Myocyte (in vitro differentiated cells): ENCODE results near the gene QDPR. TPM values are rescaled to one million over a fixed set of nuclear protein-coding genes. Genes with fewer than 3 reads are reported as not detected.

ENCODE experiments used
- DNase-seq: peaks from one replicate; pipeline ENCODE4 v3.0.0-alpha.2; 2012; ENCODE audit warnings: low read depth
- total RNA-seq: library from RNA; depleted of rRNA; stranded (reverse); fragments of >200 nt; gene quantifications from 2 replicates; pipeline ENCODE4 v1.2.3, GENCODE V29; 2014

QDPR gene
- total RNA-seq, 1 donor from 2014 or later, result 12.0 TPM

DNA sequence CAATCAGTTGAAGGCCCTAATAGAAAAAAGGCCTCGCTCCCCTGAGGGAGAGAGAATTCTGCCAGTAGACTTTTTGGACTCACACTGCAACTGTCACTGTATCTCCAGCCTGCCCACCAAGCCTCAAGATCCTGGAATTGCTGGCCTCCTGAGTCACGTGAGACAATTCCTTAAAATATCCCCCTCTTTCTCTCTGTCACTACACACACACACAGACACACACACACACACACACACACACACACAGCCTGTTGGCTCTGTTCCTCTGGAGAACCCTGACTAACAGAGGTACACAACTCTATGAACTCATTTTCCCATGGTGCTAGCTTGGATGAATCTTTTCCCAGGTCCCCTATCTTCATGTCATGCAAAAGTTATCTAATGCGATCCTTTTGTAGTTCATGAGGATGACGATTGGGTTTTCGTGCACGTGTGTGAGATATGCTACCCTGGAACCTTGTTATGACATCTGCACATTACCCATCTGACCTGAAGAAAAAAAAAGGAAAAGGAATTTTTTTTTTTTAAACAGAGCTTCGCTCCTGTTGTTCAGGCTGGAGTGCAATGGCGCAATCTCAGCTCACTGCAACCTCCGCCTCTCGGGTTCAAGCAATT is 16.8 kb upstream of the QDPR start:
- DNase-seq, result peak; percentile 64

DNA sequence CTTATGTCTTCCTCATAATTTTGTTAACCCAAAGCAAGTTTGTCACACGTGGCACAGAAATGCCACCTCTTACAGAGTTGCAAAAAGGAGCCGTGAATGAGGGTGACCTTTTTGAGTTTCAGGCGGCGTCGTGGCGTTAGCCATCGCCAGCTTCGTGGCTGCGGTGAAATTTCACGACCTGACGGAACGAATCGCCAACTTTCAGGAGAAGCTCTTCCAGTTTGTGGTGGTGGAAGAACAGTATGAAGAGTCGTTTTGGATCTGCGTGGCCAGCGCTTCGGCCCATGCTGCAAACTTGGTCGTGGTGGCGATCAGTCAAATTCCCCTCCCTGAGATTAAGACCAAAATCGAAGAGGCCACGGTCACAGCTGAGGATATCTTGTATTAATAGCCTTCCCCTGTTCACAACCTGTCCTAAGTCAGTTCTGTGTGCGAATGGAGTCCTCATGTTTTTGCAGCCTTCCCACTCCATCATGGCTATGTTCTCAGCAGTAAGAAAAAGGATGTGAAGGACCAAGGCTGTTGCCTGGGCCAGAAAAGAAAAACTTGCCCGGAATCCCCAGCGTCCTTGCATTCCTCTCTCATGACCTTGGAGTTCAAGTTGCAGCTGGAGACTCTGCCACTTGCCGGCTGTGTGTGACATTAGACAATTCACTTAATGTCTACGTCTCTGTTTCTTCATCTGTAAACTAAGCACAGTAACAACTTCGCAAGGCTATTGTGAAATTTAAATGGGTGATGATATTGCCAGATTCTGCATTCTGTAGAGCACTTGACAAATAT is 15.0 kb upstream of the QDPR start:
- DNase-seq, result peak; percentile 15

DNA sequence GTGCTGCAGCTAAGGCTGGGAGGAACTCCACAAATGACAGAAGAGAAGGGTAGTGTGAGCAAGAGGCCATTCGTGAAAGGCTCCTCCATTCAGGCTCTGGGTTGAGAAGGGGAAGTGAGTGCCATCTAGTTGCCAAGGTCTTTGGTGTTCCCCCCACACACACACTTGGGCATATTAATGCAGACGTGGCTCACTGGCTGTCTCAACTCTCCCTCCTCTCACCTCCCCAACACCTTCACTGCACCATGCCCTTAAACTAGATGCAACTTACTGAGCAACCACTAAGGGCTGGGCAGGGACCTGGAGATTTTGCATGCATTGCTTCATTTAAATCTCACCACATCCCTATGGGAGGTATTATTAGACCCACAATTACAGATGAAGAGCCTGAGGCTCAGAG is 11.8 kb upstream of the QDPR start:
- no peak for DNase-seq

DNA sequence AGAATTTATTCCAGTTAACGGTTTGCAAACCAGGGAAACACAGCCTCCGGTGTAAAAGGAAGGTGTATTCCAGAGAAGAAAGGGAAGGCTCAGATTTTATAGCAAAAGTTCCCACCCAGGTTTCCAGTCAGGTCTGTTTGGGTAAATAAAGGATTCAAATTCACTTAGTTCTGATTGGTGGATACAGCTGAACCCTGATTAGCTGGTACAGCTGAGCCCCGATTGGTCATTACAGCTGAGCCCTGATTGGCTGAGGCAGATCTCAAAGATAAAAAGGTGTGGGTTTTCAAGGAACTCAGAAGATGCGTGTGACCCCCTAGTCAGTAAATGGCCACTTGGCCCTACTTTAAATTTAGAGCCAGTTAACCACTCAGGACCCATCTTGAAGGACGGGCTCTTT is 9.7 kb upstream of the QDPR start:
- no peak for DNase-seq

DNA sequence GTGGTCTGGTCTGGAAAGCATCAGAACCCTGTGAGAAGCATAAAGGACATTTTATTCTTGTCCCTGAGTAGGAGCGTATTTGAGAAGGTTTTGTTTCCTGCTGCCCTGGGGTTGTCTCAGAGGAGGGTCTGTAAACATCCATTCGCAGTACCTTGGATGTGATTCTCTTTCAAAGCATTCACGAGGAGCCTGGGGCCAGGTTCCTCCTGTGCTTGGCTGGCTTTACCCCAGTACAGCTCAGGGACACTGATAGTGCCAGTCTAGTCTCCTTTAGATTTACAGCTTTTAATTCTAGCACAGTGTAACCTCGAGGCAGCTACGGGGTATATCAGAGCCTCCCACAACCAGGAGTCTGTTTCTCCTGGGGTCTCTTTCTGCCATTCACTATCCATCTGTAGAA is 5.8 kb upstream of the QDPR start:
- no peak for DNase-seq

DNA sequence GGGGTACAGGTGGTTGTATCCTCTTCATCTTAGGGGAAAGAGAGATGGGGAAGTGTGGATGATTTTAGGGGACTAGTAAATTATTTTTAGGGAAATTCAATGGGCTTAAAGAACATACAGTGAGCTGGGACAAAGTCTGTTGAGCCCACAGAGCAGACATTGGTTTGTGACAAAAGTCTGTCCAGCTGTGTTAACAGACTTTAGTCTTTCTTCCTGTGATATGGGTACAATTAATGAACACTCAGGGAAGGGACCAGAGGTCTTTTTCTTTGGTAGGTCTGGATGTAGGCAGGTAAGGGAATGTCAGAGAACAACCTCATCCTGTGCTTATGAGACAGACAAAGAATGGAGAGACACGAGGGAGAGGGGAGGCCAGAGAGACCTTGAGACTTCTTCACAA is 5.1 kb upstream of the QDPR start:
- DNase-seq, result no peak

DNA sequence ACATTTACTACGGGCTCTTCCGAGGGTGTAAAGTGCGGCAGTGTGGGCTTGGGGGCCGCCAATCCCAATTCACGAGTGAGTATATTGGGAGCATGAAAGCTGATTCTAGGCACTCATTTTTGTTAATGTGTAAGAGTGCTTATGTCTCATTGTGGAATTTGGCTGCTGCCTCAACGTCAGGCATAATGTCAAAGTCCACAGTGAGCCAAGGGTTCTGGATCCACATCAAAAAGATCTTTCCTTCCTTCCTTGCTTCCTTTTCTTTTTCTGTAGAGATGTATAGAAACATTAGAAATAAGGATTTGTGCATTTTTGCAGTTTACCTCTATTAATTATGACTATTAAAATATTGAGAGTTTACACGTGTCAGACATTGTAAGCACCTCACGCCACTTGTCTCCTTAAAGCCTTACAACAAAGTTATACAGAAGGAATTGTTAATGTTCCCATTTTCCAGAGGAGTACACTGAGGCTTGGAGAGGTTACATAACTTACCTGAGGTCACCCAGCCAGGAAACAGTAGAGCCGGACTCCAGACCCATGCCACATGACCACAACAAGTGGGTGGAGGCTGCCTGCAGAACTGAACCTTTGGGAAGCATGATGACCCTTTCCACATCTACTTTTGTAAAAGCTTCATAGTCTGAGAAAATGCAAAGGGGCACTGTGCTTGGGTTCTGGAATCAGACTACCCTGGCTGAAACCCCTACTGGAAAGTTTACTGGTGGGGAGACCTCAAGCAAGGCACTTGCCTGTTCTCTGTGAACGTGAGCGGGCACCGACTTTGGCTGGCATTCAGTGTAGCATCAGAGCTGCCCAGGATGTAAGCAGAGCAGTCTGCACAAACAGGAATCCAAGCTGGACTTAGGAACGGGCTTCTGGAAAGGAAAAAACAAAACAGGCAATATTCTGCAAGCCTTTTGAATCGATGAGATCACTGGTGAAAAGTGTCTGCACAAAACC is 3.8 kb upstream of the QDPR start:
- DNase-seq, result no peak

DNA sequence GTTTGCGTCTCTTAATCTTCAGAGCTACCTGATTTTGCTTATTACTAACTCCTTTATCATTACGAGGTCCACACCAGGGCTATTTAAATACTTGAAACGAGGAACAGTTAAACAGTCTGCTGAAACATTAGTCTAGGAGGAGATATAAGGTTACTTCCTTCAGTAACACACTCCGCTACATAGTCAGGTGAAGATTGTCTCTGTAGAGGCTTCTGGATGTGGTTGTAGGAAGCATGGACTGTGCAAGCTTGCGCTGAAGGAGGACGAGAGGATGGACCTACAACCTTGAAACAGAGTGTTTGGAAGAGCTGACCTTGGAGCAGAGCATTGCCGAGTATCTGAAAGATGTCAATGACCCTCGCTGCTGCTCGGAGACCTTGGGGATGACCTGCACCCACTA is 3.0 kb upstream of the QDPR start, which contains the start of gene CLRN2:
Gene CLRN2, plus strand, starts transcription at position 301 of the 400 bp plus-strand sequence. CDS start 102 bp downstream, outside the sequence.
- no peak for DNase-seq

DNA sequence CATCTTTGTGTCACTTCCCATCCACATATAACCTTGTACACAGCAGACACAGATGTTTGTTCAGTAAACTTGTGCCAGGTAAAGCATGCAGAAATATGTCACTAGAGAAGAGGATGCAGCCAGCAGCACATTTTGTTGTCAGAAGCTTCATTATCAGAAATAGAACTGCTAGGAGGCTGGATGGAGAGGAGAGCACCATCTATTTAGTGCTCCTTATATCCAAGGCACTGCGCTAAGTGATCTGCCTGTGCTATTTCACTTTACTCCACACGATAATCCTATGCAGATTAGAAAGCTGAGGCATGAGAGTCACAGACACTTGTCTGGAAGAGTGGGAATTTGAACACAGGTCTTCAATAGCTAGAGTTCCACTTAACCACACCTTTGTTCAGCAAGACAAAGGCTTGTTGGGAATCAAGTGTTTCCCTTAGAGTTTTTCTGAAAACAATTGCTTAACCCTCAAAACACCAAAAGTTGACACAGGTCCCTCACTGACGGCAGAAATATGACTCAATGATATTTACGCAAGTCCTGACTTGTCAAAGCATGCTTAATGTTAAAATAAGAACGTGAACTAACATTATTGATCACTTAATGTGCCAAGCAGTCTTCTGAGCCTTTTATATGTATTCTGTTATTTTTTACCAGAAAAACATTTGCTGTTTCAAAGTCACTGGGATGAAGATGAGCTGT is 1.2 kb upstream of the QDPR start:
- DNase-seq, result no peak

DNA sequence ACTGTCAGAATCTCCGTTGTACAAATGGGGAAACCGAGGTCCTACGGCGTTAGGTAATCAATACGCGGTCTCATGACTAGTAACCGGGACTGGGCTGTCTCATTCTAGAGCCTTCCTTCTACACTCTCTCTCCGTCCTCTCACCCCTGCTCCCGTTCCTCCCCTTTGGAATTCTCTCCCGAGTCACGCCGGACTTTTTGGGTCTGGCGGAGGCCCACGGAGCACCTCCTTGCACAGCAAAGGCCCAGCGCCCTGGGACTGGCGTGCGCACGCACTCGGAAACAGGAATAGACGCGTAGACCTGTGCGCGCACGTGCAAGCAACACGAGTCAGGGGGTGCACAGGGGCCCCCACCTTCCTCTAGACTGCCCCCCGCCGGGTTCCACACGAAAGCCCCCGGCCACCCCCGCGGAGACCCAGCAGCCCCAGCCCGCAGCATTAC is 361 bp downstream of the QDPR start:
- DNase-seq, result peak; percentile 41

DNA sequence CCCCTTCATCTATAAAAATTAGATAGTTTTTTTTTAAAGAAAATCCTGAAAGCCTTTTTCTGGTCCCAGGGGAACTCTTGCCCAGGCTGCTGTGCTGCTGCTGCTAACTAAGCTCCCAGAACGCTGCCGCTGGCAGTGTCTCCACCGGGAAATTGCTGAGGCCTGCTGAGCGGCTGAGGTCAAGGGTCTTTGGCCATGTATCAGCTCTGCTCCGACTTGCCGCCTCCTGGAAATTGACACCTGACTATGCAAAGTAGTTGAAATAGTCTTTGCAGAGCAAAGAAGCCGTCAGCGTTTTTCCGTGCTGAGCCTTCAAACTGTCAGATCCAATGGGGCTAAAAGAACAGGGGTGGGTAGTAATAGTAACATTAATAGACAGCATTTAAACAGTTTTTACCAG is 839 bp downstream of the QDPR start:
- DNase-seq, result peak; percentile 7

DNA sequence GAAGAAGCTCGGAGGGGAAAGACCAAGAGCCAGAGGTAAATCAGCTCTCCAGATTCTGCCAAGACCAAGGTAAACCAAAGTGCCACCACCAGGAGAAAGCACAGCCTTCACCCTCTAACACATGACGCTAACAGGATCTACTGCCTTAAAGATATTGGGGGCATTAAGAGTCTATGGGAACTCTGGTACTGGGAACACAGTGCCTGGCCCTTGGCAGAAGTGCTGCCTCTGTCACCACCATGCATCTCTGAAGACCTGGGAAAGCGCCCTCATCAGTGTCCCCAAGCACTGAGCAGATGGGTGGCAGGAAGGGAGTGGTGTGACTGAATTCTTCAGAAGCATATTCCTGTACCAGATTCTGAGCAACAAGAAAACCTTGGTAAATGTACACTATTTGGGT is 1.3 kb downstream of the QDPR start:
- DNase-seq, result no peak

DNA sequence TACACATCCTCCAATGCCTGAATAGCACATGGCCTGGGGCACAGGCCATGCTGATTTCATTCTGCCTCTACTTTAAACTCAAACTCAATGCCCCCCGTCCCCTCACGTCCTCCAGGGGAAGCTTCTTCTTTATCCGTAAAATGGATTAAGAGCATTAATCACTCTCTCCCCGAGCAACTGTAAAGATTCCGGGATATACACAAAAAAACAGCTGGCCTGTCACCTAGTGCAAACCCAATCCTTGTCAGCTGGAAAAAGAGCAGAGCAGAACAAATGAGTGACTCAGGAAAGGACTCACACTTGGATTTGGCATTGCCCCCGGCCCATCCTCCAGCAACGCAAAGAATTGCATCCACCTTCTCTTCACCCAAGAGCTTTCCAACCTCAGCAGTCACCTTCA is 7.8 kb downstream of the QDPR start:
- DNase-seq, result no peak

DNA sequence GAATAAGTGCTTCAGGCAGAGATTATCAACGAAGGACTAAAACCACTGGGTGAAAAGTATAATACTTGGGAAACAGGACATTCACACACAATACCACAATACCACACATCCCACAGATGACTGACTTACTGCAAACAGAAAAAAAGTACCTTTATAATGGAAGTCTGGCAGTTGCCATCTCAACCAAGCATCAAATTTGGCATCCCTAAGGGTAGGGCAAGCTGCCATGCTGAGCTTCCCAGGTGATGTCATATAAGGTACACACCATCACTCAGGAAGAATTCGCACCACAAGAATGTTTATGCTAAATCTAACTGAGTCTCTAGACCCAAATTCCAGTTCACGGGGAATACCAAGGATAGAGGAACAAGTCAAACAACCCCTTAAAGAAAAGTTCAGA is 9.1 kb downstream of the QDPR start:
- no peak for DNase-seq

DNA sequence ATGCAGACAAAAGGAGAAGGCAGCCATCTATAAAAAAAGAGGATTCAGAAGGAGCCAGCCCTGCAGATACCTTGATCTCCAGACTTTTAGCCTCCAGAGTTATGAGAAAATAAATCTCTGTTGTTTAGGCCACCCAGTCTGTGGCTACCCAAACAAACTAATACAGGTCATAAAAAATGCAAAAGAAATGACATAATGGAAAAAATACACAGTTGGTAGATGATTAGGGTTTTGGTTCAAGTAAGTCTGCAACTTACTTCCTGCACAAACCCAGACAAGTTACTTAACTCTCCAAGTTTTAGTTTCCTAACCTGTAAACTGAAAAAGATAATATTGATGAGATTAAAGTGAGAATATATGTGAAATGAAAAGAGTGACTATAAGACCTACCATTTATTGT is 11.3 kb downstream of the QDPR start:
- no peak for DNase-seq

DNA sequence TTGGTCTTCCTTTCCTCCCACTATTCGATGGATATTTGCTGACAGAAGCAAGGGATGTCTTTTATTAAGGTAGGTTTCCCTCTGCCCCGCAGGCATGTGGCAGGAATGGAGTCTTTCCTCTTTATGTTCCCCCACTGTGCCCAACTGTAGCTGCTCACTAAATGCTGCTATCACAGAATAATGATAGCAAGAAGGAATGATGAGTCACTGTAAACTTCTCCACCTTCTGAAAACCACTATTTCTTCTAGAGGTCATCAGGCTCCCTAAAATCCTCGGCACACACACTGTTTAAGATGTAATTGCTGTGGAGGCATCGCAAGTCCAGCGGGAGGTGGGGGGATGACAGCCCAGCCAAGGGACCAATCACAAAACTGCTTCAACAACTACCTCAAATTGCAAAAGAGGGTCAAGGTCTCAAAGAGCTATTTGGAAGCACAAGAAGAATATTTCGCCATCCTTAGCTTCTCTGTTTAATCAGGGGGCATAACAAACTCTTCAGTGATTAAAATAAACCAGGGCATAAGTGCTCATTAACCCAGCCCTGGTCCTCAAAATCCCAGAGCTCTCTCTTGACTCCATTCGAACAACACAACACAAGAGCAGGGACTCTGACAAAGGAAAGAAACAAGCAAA is 13.9 kb downstream of the QDPR start:
- no peak for DNase-seq

DNA sequence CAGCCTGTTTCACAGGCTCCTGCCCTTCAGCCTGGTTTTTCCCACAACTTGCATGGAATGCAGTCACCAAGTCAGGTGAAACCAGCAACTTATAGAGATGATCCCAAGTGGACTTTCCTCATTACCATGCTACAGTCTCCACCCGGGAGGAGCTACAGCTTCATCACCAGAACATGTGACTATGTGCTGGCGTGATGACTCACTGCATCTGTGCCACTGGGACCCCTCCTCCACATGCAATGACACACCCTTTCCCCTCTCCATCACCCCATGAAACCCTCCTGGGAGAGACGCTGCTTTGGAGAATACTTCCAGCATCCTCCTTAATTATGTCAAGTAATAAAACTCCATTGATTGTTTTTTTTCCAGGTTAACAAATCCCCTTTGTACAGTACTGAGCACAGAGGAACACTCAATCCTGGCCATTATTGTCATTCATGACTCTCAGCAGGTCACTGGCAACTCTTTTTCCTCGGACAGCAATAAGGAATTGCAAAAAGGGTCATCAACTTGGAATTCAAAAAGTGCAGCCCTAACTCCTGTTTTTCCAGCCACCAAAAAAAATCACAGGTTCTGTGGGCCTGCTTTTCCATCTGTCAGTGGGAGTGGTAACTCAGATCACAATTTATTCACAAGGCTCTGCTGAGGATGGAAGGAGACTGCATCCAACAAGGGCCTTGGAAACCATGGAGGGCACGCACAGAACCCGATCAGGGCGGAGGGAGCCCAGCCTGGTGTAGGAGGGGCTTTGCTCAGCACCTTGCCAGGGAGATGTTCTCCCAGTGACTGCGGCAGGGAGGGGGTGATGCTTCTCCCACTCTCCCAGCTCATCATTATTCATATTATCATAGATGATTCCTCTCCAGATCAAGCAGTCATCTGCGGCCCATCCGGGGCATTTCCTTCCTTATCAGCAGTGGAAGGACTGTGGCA is 17.4 kb downstream of the QDPR start:
- DNase-seq, result peak; percentile 65

DNA sequence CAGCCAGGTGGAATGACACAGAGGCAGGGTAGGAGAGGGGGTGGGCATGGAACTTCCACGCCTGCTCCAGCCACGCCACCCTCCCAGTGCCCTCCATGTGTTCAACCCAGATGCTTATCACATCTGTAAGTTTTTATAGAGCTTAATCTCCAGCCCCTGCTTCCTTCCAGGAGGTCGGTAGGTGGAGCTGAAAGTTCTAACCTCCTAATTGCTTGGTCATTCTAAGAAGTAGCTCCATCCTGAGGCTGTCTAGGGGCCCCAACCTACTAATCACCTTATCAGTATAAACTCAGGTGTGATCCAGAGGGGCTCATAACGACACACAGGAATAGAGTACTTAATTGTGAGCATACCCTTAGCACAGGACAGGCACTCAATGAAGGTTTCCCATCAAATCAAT is 18.3 kb downstream of the QDPR start:
- no peak for DNase-seq

DNA sequence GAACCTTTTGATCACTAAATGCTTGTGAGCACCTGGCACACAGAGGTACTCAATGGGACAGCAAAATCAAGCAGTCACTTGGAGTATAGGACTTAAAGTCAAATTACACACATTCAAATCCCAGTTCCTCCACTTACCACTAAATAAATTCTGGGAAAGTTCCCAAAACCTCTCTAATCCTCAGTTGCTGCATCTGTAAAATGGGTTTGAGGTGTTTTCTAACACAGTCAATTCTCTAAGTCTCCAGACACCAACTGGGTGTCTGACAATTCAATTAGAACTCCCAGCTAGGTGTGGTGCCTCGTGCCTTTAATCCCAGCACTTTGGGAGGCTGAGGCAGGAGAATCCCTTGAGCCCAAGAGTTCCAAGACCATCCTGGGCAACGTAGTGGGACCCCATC is 19.0 kb downstream of the QDPR start:
- DNase-seq, result no peak
